Muscle layer of colon (tissue), 2 donors: ENCODE measurements around the gene RNF130.
"Not testable (repeated sequence)": the region's sequence is repeated elsewhere in the genome, so short reads cannot be mapped to it uniquely, and the experiment has no call there.

Experiments used
- H3K27ac ChIP-seq: one replicate; pipeline ENCODE4 v1.7.0; 2013; ENCODE audit warnings: low read depth, mild to moderate bottlenecking, low read length, moderate library complexity
- H3K27me3 ChIP-seq, 2 donors: one replicate each; pipeline ENCODE4 v1.7.0; 2013; ENCODE audit warnings: low read length in 2 of 2, mild to moderate bottlenecking in 2 of 2; ENCODE audit not compliant: insufficient read depth in 2 of 2, control insufficient read depth in 1 of 2
- H3K36me3 ChIP-seq: one replicate; pipeline ENCODE4 v1.7.0; 2013; ENCODE audit warnings: mild to moderate bottlenecking, low read length; ENCODE audit not compliant: insufficient read depth
- H3K4me1 ChIP-seq: one replicate; pipeline ENCODE4 v1.7.0; 2013; ENCODE audit warnings: mild to moderate bottlenecking, low read length; ENCODE audit not compliant: insufficient read depth
- H3K4me3 ChIP-seq, 2 donors: one replicate each; pipeline ENCODE4 v1.7.0; 2013; ENCODE audit warnings: low read length in 2 of 2, low read depth in 1 of 2, mild to moderate bottlenecking in 1 of 2, moderate library complexity in 1 of 2
- H3K9ac ChIP-seq: one replicate; pipeline ENCODE4 v1.7.0; 2013; ENCODE audit warnings: low read length
- H3K9me3 ChIP-seq: one replicate; pipeline ENCODE4 v1.7.0; 2013; ENCODE audit warnings: mild to moderate bottlenecking, low read length
- donor health status: abdominal sarcoma.
- donor health status: Adenocarcinoma of cecum.

Gene RNF130

DNA sequence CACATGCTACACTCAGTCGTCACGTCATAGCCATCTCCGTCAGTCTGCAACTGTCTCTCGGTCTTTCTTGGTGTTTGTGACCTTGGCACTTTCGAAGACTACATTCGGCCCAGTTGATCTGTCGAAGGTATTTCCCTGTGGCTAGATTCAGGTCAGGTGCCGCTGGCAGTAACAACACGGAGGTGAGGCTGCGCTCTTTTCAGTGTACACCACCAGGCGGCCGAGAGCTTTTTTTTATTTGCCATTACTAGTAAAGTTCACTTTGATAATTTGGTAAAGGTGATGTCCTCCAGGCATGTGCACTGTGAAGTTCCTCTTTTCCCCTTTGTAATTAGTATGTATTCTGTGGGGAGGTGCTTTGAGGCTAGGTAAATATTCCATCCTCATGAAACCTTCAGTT, 49.7 kb downstream of the RNF130 start:
- Histone ChIP-seq H3K27ac (no peak overlapping the region), H3K9me3 (no peaks in the 10 kb centered on the region), H3K9ac (no peak overlapping the region), H3K4me1 (no peaks in the 10 kb centered on the region), H3K27me3 (no peaks in the 10 kb centered on the region), H3K4me3 (no peak overlapping the region), H3K36me3 (no peaks in the 10 kb centered on the region)

DNA sequence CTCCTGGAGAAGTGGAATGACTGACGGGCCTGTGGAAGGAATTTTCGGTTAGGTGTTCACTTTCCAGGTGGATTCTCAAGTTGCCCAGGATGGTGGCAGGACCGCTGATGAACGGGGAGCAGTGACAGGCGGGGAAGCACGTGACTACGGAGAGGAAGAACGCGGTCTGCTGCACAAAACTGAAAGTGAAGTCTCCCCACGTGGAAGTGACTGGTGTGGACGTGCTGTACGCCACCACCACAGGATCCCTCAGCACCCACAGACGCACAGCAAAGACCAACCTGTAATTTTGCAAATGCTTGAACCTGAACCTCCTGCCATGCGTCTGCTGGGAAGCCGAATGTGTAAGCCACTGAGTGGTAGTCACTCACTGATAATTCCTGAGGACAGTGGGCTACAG, 51.4 kb downstream of the RNF130 start:
- Histone ChIP-seq H3K9me3 (no peaks in the 10 kb centered on the region), H3K4me3 (no peak overlapping the region), H3K27me3 (no peaks in the 10 kb centered on the region), H3K27ac (no peak overlapping the region), H3K36me3 (no peaks in the 10 kb centered on the region), H3K4me1 (no peaks in the 10 kb centered on the region), H3K9ac (no peak overlapping the region)

DNA sequence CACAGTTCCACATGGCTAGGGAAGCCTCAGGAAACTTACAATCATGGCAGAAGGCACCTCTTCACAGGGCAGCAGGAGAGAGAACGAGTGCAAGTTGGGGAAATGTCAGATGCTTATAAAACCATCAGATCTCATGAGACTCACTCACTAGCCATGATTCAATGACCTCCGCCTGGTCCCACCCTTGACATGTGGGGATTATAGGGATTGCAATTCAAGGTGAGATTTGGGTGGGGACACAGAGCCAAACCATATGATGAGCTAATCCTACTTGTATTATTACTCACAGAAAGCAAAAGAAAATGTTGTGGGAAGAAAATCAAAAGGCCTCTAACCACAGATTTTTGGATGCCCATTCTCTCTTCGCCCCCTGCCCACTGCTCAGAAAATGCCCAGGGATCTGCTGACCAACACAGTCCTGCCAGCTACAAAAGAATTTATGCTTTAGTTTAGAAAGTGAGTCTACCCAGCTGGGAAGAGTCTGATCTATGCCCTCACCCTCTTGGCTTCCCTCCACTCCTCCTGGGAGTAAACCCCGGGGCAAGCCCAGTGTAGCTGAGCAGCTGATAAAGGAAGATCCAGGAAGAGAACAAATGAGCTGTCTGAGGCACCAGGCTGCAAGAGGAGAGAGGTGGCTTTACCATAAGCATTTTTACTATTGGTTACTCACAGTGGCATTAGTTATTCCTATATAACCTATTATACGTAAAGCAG, 53.1 kb downstream of the RNF130 start:
- H3K4me1 ChIP-seq, result no peaks in the 10 kb centered on the region
- H3K27ac ChIP-seq, result no peak overlapping the region
- no peaks in the 10 kb centered on the region for H3K36me3 ChIP-seq
- H3K9ac ChIP-seq, result no peak overlapping the region
- no peaks in the 10 kb centered on the region for H3K9me3 ChIP-seq
- no peaks in the 10 kb centered on the region for H3K27me3 ChIP-seq
- no peak overlapping the region for H3K4me3 ChIP-seq

DNA sequence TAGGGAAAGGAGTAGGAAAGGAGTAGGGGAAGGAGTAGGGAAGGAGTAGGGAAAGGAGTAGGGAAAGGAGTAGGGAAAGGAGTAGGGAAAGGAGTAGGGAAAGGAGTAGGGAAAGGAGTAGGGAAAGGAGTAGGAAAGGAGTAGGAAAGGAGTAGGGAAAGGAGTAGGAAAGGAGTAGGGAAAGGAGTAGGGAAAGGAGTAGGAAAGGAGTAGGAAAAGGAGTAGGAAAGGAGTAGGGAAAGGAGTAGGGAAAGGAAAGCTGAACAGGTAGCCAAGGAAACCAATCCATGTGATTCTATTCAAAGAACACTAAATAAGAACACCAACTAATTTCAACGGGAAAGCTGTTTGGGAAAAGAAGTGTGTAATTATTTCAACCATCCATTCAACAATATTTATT, 56.0 kb downstream of the RNF130 start:
- not testable (repeated sequence) for H3K27me3 ChIP-seq, H3K4me3 ChIP-seq, H3K4me1 ChIP-seq, H3K9me3 ChIP-seq, H3K27ac ChIP-seq, H3K36me3 ChIP-seq, H3K9ac ChIP-seq

DNA sequence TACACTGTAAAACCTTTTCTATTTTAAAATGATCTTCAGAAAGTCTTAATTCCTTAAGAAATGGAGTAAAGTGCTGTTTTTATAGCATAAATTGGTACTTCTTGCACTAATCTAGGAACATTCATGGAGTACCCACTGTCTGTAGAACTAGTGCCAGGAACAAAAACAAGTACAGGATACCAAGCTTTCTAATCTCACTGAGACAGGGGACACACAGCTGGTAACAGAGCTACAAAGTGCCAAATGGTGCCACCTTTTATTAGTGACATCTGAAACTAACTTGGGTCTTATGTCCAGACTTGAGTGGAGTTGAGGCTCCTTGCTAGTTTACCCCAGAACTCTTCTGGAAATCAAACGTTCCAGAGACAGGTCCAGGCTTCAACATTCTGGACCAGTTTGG, 57.9 kb downstream of the RNF130 start:
- Histone ChIP-seq H3K4me1 (no peaks in the 10 kb centered on the region), H3K4me3 (no peak overlapping the region), H3K36me3 (peaks cover 9% of the 10 kb centered on the region), H3K9ac (no peak overlapping the region), H3K9me3 (no peaks in the 10 kb centered on the region), H3K27me3 (no peaks in the 10 kb centered on the region), H3K27ac (no peak overlapping the region)

DNA sequence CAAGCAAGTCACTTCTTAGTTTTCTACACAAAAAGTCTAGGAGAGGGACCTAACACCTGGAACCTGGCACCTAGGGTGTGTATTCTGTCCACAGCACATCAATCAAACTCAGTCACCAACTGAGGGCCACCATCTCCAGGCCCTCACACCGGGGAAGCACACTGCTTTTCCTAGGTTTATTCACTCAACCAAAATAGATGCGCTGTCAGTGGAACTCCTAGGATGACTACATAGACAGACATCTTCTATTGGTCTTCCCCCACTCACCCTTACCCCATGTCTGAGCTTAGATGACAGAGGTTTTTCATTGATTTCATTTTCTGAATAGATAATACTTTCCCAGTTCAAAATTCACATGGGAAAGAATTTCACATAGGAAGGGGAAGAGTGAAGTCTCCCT, 59.2 kb downstream of the RNF130 start:
- Histone ChIP-seq H3K9ac (no peak overlapping the region), H3K36me3 (peaks cover 9% of the 10 kb centered on the region), H3K4me1 (no peaks in the 10 kb centered on the region), H3K27ac (no peak overlapping the region), H3K4me3 (no peak overlapping the region), H3K9me3 (no peaks in the 10 kb centered on the region), H3K27me3 (no peaks in the 10 kb centered on the region)

DNA sequence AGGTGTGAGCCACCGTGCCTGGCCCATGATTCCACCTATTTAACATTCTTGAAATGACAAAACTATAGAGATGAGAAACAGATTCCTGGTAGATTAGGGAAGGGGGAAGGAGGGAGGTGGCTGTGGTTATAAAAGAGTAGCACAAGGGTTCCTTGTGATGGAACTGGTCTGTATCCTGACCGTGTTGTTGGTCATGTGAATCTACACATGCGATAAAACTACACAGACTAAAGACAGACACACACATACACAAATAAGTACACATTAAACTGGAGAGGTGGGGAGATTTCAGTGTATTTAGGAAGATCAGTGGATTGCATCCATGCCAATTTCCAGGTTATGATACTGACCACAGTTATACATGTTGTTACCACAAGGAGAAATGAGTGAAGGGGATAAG, 60.9 kb downstream of the RNF130 start:
- H3K4me3 ChIP-seq, result no peak overlapping the region
- H3K9ac ChIP-seq, result no peak overlapping the region
- H3K27me3 ChIP-seq, result no peaks in the 10 kb centered on the region
- no peaks in the 10 kb centered on the region for H3K4me1 ChIP-seq
- H3K27ac ChIP-seq, result no peak overlapping the region
- H3K9me3 ChIP-seq, result no peaks in the 10 kb centered on the region
- H3K36me3 ChIP-seq, result peaks cover 9% of the 10 kb centered on the region

DNA sequence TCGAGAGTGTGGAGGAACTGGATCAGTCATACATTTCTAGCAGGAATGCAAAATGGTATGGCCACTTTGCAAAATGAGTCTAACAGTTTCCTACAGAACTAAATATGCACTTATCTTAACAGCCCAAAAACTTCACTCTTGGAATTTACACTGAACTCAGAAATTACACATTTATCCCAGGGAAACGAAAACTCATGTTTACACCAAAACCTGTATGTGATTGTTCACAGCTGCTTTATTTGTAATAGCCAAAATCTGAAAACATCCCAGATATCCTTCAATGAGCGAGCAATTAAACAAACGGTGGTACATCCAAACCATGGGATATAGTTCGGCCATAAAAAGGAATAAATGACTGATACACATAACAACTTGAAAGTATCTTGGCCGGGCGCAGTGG, 62.0 kb downstream of the RNF130 start:
- Histone ChIP-seq H3K4me1 (no peaks in the 10 kb centered on the region), H3K27ac (no peak overlapping the region), H3K27me3 (no peaks in the 10 kb centered on the region), H3K4me3 (no peak overlapping the region), H3K9me3 (no peaks in the 10 kb centered on the region), H3K36me3 (peaks cover 9% of the 10 kb centered on the region), H3K9ac (no peak overlapping the region)

DNA sequence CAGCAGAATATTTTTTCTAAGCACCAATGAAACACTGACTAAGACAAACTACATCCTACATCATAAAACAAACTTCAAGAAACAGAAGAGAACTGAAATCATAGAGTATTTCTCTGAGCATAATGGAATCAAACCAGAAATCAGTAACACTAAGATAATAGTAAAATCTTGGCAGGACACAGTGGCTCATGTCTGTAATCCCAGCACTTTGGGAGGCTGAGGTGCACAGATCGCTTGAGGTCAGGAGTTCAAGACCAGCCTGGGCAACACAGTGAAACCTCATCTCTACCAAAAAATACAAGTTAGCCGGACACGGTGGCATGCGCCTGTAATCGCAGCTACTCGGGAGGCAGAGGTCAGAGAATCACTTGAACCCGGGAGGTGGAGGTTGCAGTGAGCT, 63.1 kb downstream of the RNF130 start:
- H3K9ac ChIP-seq, result no peak overlapping the region
- H3K27me3 ChIP-seq, result no peaks in the 10 kb centered on the region
- H3K9me3 ChIP-seq, result no peaks in the 10 kb centered on the region
- H3K27ac ChIP-seq, result no peak overlapping the region
- no peaks in the 10 kb centered on the region for H3K4me1 ChIP-seq
- H3K4me3 ChIP-seq, result no peak overlapping the region
- H3K36me3 ChIP-seq, result peaks cover 9% of the 10 kb centered on the region

DNA sequence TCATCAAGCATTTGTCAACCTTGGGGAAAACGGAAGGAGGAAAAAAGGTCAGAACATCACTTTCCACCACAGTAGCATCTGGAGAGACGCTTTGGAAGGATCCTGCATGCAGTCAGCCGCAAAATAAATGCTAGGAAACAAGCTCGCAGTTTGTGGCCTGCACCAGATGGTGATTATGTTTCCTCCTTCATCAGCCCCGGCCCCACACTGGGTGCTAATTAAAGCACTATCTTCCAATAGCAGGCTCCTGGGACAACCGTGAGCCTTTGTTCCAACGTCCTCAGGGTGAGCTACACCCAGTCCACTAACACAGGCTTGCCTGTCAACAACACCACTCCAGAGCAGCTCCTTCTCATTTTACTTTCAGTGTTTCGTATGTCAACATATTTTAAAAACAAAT, 64.0 kb downstream of the RNF130 start:
- Histone ChIP-seq H3K27me3 (no peaks in the 10 kb centered on the region), H3K36me3 (peaks cover 6% of the 10 kb centered on the region), H3K9me3 (no peaks in the 10 kb centered on the region), H3K27ac (no peak overlapping the region), H3K4me3 (no peak overlapping the region), H3K4me1 (no peaks in the 10 kb centered on the region), H3K9ac (no peak overlapping the region)

DNA sequence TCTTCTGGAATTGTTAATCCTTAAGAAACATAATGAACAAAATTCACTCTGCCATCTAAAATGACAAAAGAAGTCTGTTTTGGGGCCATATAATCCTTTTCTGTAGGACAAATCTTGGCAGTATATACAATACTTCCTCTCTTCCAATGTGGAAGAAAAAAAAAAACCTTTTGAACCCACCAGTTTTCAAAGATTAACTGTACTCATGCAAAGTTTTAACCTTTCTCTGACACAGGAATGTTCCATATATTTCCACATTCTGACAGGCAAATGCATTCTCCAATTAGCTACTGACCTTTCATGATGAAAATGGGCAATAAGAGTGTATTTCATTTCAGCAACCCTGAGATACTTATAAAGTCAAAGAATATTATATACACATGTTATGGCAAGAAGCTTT, 65.4 kb downstream of the RNF130 start:
- Histone ChIP-seq H3K27ac (no peak overlapping the region), H3K9ac (no peak overlapping the region), H3K4me3 (no peak overlapping the region), H3K9me3 (no peaks in the 10 kb centered on the region), H3K4me1 (no peaks in the 10 kb centered on the region), H3K27me3 (no peaks in the 10 kb centered on the region), H3K36me3 (peaks cover 15% of the 10 kb centered on the region)

DNA sequence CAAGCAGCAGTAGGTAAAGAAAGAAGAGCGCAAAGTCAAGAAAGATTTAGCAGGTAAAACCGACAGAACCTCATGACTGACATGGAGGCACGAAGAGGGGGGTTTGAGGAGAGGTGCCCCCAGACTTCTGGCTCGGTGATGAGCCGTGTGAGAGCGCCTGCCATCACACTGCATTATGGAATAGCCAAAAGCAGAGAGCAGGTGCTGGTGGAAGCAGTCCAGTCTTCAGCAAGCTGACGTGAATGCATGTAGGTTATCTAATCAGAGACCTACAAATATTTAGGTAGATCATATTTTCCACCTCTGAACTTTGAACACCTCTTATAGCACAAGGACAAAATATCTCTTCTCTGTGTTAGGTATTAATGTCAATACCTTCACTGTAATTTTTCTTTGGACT, 68.4 kb downstream of the RNF130 start:
- Histone ChIP-seq H3K4me1 (no peaks in the 10 kb centered on the region), H3K9me3 (no peaks in the 10 kb centered on the region), H3K4me3 (no peak overlapping the region), H3K27me3 (no peaks in the 10 kb centered on the region), H3K27ac (no peak overlapping the region), H3K36me3 (peaks cover 17% of the 10 kb centered on the region), H3K9ac (no peak overlapping the region)
